Endothelial cell of umbilical vein (primary cell): ENCODE results near the gene ITIH3. TPM values are rescaled to one million over a fixed set of nuclear protein-coding genes. Genes with fewer than 3 reads are reported as not detected.

Experiments used
- BruUV-seq: library from RNA; stranded (reverse); fragments of 400-500 nt; replicated peaks from 2 replicates; lab custom pipeline; 2021; lab: Mats Ljungman, UMichigan
- CTCF ChIA-PET: fragments of 300-600, 350-600 bp; sonication (Branson Sonifier 250); formaldehyde crosslinking; loops from one replicate; lab custom pipeline; 2021; ENCODE audit warnings: antibody characterized with exemption, inconsistent platforms; lab: Charles Lee
- POLR2A ChIA-PET: fragments of 300-600, 350-600 bp; sonication (Branson Sonifier 250); formaldehyde crosslinking; loops from one replicate; lab custom pipeline; 2021; ENCODE audit warnings: antibody characterized with exemption, inconsistent platforms; lab: Charles Lee
- DNase-seq: peaks from one replicate; pipeline ENCODE4 v3.0.0-alpha.2; 2011; ENCODE audit warnings: low read depth, low spot score
- FAIRE-seq: peaks from 2 replicates; lab custom pipeline; 2011; peaks lifted over from hg19 to GRCh38; lab: Jason Lieb, UNC
- H2AFZ ChIP-seq: 2 replicates; pipeline ENCODE4 v1.6.0; 2012; ENCODE audit warnings: low read depth, low read length, control low read depth, inconsistent platforms
- H3K27ac ChIP-seq: 2 replicates; pipeline ENCODE4 v1.5.1; 2011; ENCODE audit warnings: low read depth, mild to moderate bottlenecking, control low read depth, low read length, moderate library complexity; ENCODE audit not compliant: insufficient read depth
- H3K27me3 ChIP-seq, 2 experiments: 2 replicates each; pipeline versions ENCODE4 v1.6.0 to v1.6.1; 2011; ENCODE audit warnings: low read length in 2 of 2, mixed read lengths in 1 of 2; ENCODE audit not compliant: control insufficient read depth in 2 of 2, insufficient read depth in 2 of 2
- H3K36me3 ChIP-seq, 2 experiments: 2 replicates in 1 of 2; 3 replicates in 1 of 2; pipeline ENCODE4 v1.5.1; 2011; ENCODE audit warnings: low read length in 2 of 2, mild to moderate bottlenecking in 1 of 2, moderate library complexity in 1 of 2; ENCODE audit not compliant: control insufficient read depth in 2 of 2, insufficient read depth in 2 of 2; ENCODE audit errors: extremely low read depth in 1 of 2
- H3K4me1 ChIP-seq: 3 replicates; pipeline ENCODE4 v1.5.1; 2011; ENCODE audit warnings: mild to moderate bottlenecking, low read length; ENCODE audit not compliant: control insufficient read depth, insufficient read depth; ENCODE audit errors: extremely low read depth
- H3K4me2 ChIP-seq: 2 replicates; pipeline ENCODE4 v1.6.1; 2011; ENCODE audit warnings: low read length, control low read depth, mixed read lengths; ENCODE audit not compliant: insufficient read depth
- H3K4me3 ChIP-seq, 3 experiments: fragments of 200-600 bp in 1 of 3; sonication (generic), shearing (Covaris generic) in 1 of 3; replicated peaks in 1 of 3; 2 replicates each; pipeline ENCODE4 v1.5.1; 2011 to 2016; ENCODE audit warnings: control low read depth in 3 of 3, low read length in 3 of 3, mild to moderate bottlenecking in 2 of 3, inconsistent platforms in 1 of 3, low read depth in 1 of 3, moderate library complexity in 1 of 3; ENCODE audit not compliant: insufficient read depth in 1 of 3
- H3K79me2 ChIP-seq: 2 replicates; pipeline ENCODE4 v1.6.0; 2012; ENCODE audit warnings: low read length, inconsistent platforms; ENCODE audit not compliant: control insufficient read depth, insufficient read depth
- H3K9ac ChIP-seq: replicated peaks from 2 replicates; pipeline ENCODE3; 2011; ENCODE audit warnings: low read length, control low read depth; ENCODE audit not compliant: insufficient read depth; ENCODE audit errors: extremely low read depth
- H3K9me1 ChIP-seq: replicated peaks from 3 replicates; pipeline ENCODE4 v1.6.0; 2011; ENCODE audit warnings: mild to moderate bottlenecking, low read length; ENCODE audit not compliant: control insufficient read depth, insufficient read depth; ENCODE audit errors: extremely low read depth
- H3K9me3 ChIP-seq: replicated peaks from 2 replicates; pipeline ENCODE4 v1.5.1; 2012; ENCODE audit warnings: low read length, inconsistent platforms; ENCODE audit not compliant: control insufficient read depth, insufficient read depth
- H4K20me1 ChIP-seq: replicated peaks from 2 replicates; pipeline ENCODE3; 2011; ENCODE audit warnings: mild to moderate bottlenecking, low read length; ENCODE audit not compliant: control insufficient read depth, insufficient read depth; ENCODE audit errors: extremely low read depth
- CTCF ChIP-seq, 2 donors: IDR thresholded peaks; 1 replicate in 1 of 2; 2 replicates in 1 of 2; pipeline ENCODE4 v1.5.1; 2011; ENCODE audit warnings: low read length in 2 of 2, mild to moderate bottlenecking in 2 of 2, moderate library complexity in 2 of 2, control low read depth in 1 of 2, inconsistent platforms in 1 of 2, low read depth in 1 of 2; ENCODE audit not compliant: insufficient read depth in 1 of 2; ENCODE audit errors: extremely low read depth in 1 of 2
- EZH2 ChIP-seq: IDR thresholded peaks from 2 replicates; pipeline ENCODE4 v1.6.1; 2012; ENCODE audit warnings: borderline replicate concordance, low read depth, mild to moderate bottlenecking, moderate library complexity, low read length, inconsistent platforms; ENCODE audit not compliant: severe bottlenecking
- JUN ChIP-seq: IDR thresholded peaks from 2 replicates; pipeline ENCODE4 v1.6.1; 2011; ENCODE audit warnings: borderline replicate concordance, low read depth; ENCODE audit not compliant: insufficient read length, insufficient read depth
- MAX ChIP-seq: IDR thresholded peaks from 2 replicates; pipeline ENCODE4 v1.6.1; 2011; ENCODE audit not compliant: insufficient read depth, insufficient read length
- MYC ChIP-seq: IDR thresholded peaks from one replicate; pipeline ENCODE4 v1.6.1; 2011; ENCODE audit warnings: mild to moderate bottlenecking, low read depth, low read length
- POLR2A ChIP-seq: IDR thresholded peaks from 2 replicates; pipeline ENCODE4 v1.6.1; 2012; ENCODE audit warnings: low read depth, mild to moderate bottlenecking, control low read depth, low read length
- POLR2AphosphoS5 ChIP-seq: IDR thresholded peaks from 2 replicates; pipeline ENCODE4 v1.6.1; 2012; ENCODE audit warnings: low read depth, mild to moderate bottlenecking, control low read depth, low read length, moderate library complexity; ENCODE audit not compliant: insufficient read depth
- dilution Hi-C: fragments of 300-500 bp; cut with MboI; formaldehyde crosslinking; loops from one replicate; pipeline ENCODE4 v1.15.0; 2019; ENCODE audit warnings: low sequenced_read_pairs; ENCODE audit not compliant: extremely low pct_ligation_motif_present
- intact Hi-C: fragments of 100-400 bp; cut with micrococcal nuclease; formaldehyde crosslinking; loops from one replicate; pipeline ENCODE4 v1.10.0; 2022
- polyA plus RNA-seq, 4 experiments: library from polyadenylated mRNA; depleted of rRNA in 3 of 4; stranded (reverse) in 3 of 4; unstranded in 1 of 4; fragments of >200 nt; gene quantifications; 2 replicates each; pipeline versions ENCODE4 v1.2.1 to v1.2.3, GENCODE V29; 2011 to 2012; ENCODE audit warnings: missing spikeins in 1 of 4
- total RNA-seq: library from RNA; stranded (reverse); gene quantifications from 2 replicates; pipeline ENCODE4 v1.2.3, GENCODE V29; 2021

Gene ITIH3
- total and polyA plus RNA-seq, 2 donors (not counting 3 experiments of a cell fraction or from before 2014, with no cell fraction given): not detected

GRCh38 chr3:52784931-52785590 lies 9.5 kb upstream of the ITIH3 start:
- Histone ChIP-seq H3K79me2 (no peaks in the 10 kb centered on the region), H3K9ac (no peak overlapping the region), H3K27me3 (peaks cover 0 to 13% of the 10 kb centered on the region in 2 experiments), H3K9me1 (no peaks in the 10 kb centered on the region), H3K4me1 (no peaks in the 10 kb centered on the region), H2AFZ (no peak overlapping the region), H4K20me1 (no peaks in the 10 kb centered on the region), H3K4me3 (no peak overlapping the region), H3K9me3 (no peaks in the 10 kb centered on the region), H3K27ac (no peak overlapping the region), H3K36me3 (no peaks in the 10 kb centered on the region), H3K4me2 (no peak overlapping the region)
- TF ChIP-seq POLR2AphosphoS5 (no peak), CTCF (IDR thresholded peaks at IDR 0.05; ENCODE audit: extremely low read depth in 1 of 2, insufficient read depth in 1 of 2, low read depth in 1 of 2, low read length in 2 of 2) (no peak), EZH2 (no peak), POLR2A (no peak), MYC (no peak), JUN (no peak), MAX (no peak)
- FAIRE-seq (no peak), DNase-seq (no peak)
- ChIA-PET POLR2A (no interaction called here), CTCF (interaction anchor here (1.1 to 1.8 kb wide), 2 partner anchors 9 to 36 kb away, joined by 3 to 5 read pairs; no protein-coding TSS in a partner anchor)
- dilution Hi-C loops (no loop called here), intact Hi-C loops (no loop called here)
- BruUV-seq: no TSS peak
